ENCODE data around the gene MAPK11. TPM values are rescaled to one million over a fixed set of nuclear protein-coding genes. Genes with fewer than 3 reads are reported as not detected.

MAPK11 gene
- total RNA-seq, 1 experiment from 2014 or later: 5.5 TPM

DNA sequence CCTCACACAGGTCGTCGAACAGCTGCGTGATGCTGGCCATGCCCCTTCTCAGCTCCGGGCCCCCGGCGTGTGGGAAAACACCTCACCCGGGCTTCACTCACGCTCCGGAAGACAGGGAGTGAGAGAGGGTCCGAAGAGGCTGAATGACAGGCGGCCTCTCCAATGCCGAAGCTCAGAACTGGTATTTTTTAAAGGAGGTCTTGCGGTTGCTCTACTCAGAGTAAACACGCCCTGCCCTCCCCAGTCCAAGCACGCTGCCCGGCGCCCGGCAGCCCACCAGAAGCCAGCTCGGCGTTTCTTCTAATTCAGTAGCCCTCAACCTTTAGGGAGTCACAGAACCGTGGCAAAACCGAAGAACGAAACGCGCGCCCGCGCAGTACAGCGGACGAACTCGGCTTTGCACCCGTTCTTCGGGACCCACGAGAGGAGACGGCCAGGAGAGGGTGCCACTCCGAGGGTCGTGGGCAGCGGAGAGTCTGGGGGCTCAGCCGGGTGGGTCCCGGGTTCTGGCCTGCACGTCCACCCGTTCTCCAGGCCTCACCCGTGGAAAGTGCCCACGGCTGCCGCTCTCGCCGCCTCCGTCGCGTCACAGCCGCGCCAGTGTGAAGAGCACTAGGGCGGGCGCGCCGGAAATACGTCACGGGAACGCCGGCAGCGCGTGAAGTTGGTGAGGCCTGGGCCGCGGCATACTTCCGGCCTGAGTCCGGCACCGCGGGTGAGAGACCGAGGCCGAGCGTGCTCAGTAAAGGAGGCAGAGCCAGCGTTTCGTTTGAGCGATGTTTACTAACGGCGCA is 25.6 kb downstream of the MAPK11 start, which contains the start of gene TUBGCP6:
Gene TUBGCP6 (minus strand): TSS at position 604 of the 794 bp plus-strand sequence. CDS start 564 bp downstream, at position 40.
- H3K4me3 ChIP-seq: peak within 1 kb of the TSS; percentile 86
- no peaks in the 10 kb centered on the region for H3K9me3 ChIP-seq (ENCODE audit: insufficient read depth, low read depth)
- no TSS peak for BruUV-seq (replicated peaks)
- 0 out of 2 replicates have a peak, but pooled peaks cover 18% of the 10 kb centered on the region for H3K36me3 ChIP-seq (ENCODE audit: low read depth)
- intact Hi-C loops (cut with micrococcal nuclease; ENCODE audit: unreplicated experiment): loop anchor here (2.0 kb wide), 1 partner anchor 82 kb away; the partner anchor contains the start of gene DENND6B
- H3K4me2 ChIP-seq: peak within 1 kb of the TSS; percentile 93
- peak within 1 kb of the TSS; percentile 97 for H2AFZ ChIP-seq
- peaks cover 37% of the 10 kb centered on the region for H3K4me1 ChIP-seq (replicated peaks; ENCODE audit: insufficient read depth)
- DNase-seq: peak; percentile 91 to 93
- peak within 1 kb of the TSS; percentile 69 for H3K27ac ChIP-seq
- H3K27me3 ChIP-seq (ENCODE audit: insufficient read depth, low read depth): no peaks in the 10 kb centered on the region
- ChIA-PET CTCF (no interaction called here), POLR2A (ENCODE audit: unreplicated experiment) (interaction anchor here (0.7 kb wide), 1 partner anchor 253 kb away, joined by 4 read pairs; no protein-coding TSS in a partner anchor)
- H3K79me2 ChIP-seq (ENCODE audit: low read depth): peaks cover 83% of the 10 kb centered on the region
- peaks cover 73% of the 10 kb centered on the region for H4K20me1 ChIP-seq (ENCODE audit: insufficient read depth)
- peaks cover 48% of the 10 kb centered on the region for H3F3A ChIP-seq (ENCODE audit: insufficient read depth, low read depth)
- H3K9me2 ChIP-seq (ENCODE audit: insufficient read depth): no peaks in the 10 kb centered on the region
- no peak for TF ChIP-seq EZH2 (IDR thresholded peaks at IDR 0.05; ENCODE audit: low read depth)
- TF ChIP-seq, protein P1, sequence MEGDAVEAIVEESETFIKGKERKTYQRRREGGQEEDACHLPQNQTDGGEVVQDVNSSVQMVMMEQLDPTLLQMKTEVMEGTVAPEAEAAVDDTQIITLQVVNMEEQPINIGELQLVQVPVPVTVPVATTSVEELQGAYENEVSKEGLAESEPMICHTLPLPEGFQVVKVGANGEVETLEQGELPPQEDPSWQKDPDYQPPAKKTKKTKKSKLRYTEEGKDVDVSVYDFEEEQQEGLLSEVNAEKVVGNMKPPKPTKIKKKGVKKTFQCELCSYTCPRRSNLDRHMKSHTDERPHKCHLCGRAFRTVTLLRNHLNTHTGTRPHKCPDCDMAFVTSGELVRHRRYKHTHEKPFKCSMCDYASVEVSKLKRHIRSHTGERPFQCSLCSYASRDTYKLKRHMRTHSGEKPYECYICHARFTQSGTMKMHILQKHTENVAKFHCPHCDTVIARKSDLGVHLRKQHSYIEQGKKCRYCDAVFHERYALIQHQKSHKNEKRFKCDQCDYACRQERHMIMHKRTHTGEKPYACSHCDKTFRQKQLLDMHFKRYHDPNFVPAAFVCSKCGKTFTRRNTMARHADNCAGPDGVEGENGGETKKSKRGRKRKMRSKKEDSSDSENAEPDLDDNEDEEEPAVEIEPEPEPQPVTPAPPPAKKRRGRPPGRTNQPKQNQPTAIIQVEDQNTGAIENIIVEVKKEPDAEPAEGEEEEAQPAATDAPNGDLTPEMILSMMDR (conservative IDR thresholded peaks at IDR 0.05): peak; percentile 27; the same call in 1 of the 2 replicates

DNA sequence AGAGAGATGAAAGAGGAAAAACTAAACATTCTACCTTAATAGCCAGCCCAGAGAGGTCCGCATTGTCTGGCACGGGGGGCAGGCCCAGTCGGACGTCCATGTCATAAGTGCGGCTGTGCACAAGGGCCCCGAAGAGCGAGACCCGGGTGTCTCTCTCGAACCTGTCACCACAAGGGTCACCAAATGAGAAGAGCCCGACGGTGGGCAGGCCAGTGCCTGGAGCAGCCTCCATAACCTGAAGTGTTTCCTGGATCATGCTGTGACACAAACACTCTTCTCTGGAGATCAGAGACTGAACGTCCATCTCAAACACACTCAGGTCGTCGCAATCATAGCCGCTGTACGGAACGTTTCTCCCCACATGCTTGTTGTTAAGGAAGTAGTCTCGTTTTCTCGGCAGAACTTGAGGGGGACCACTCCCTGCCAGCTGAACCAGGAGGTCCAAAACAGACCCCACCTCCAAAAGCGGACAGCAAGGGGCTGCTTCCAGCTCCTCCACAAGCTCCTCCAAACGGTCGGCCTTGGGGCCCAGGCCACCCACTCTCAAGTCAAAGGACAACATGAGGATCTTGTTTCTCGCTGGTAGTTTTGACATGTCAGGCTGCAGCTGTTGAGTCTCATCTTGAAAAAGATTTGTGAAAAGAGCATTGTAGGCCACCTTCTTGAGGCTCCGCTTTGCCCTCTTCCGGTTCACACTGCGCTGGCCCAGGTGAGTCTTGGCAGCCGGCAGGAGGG is 26.3 kb downstream of the MAPK11 start:
- peak overlapping the region; percentile 86 for H3K4me3 ChIP-seq
- no peaks in the 10 kb centered on the region for H3K9me3 ChIP-seq (ENCODE audit: insufficient read depth, low read depth)
- peak overlapping the region; percentile 93 for H3K4me2 ChIP-seq
- H3K79me2 ChIP-seq (ENCODE audit: low read depth): peaks cover 86% of the 10 kb centered on the region
- ChIA-PET CTCF (interaction anchor here (0.5 kb wide), 1 partner anchor 96 kb away, joined by 3 read pairs; no protein-coding TSS in a partner anchor), POLR2A (ENCODE audit: unreplicated experiment) (interaction anchor here (0.7 kb wide), 1 partner anchor 254 kb away, joined by 4 read pairs; no protein-coding TSS in a partner anchor)
- H4K20me1 ChIP-seq (ENCODE audit: insufficient read depth): peaks cover 80% of the 10 kb centered on the region
- H3K27ac ChIP-seq: no peak overlapping the region
- H3K9me2 ChIP-seq (ENCODE audit: insufficient read depth): no peaks in the 10 kb centered on the region
- H3K27me3 ChIP-seq (ENCODE audit: insufficient read depth, low read depth): no peaks in the 10 kb centered on the region
- 0 out of 2 replicates have a peak, but pooled peaks cover 18% of the 10 kb centered on the region for H3K36me3 ChIP-seq (ENCODE audit: low read depth)
- no peak for DNase-seq
- intact Hi-C loops (cut with micrococcal nuclease; ENCODE audit: unreplicated experiment): loop anchor here (2.0 kb wide), 1 partner anchor 83 kb away; the partner anchor contains the start of gene DENND6B
- H3F3A ChIP-seq (ENCODE audit: insufficient read depth, low read depth): peaks cover 51% of the 10 kb centered on the region
- BruUV-seq (replicated peaks): TSS peak; percentile 27
- H2AFZ ChIP-seq: peak overlapping the region; percentile 97
- H3K4me1 ChIP-seq (replicated peaks; ENCODE audit: insufficient read depth): peaks cover 33% of the 10 kb centered on the region
- TF ChIP-seq, protein P1 (conservative IDR thresholded peaks at IDR 0.05): no peak; the same call in 1 of the 2 replicates
- no peak for TF ChIP-seq EZH2 (IDR thresholded peaks at IDR 0.05; ENCODE audit: low read depth)

DNA sequence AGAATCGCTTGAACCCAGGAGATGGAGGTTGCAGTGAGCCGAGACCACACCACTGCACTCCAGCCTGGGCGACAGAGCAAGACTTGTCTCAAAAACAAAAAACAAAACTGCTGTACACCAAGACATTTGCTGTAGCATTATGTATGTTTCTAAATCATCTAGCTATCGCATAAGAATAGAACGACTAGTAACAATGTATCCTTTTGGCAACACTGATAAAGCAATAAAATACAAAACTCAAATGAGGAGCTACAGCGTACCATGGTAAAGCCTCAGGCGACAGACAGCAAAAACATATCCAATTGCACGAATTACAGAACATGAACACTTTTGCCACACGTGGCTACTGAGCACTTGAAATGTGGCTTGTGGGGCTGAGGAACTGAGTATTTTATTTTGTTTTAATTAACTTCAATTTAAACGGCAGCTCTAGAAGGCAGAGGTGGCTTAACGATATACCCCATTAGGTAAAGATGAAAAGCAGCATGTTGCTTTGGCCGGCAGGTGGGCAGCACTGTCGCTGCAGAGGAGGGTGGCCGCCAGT is 27.7 kb downstream of the MAPK11 start:
- Histone ChIP-seq H3K9me2 (ENCODE audit: insufficient read depth) (no peaks in the 10 kb centered on the region), H3K4me1 (replicated peaks; ENCODE audit: insufficient read depth) (peaks cover 33% of the 10 kb centered on the region), H2AFZ (no peak overlapping the region), H3K4me2 (peak overlapping the region; percentile 93), H3K4me3 (peak overlapping the region; percentile 86), H3K27me3 (ENCODE audit: insufficient read depth, low read depth) (no peaks in the 10 kb centered on the region), H3K36me3 (ENCODE audit: low read depth) (0 out of 2 replicates have a peak, but pooled peaks cover 12% of the 10 kb centered on the region), H3K79me2 (ENCODE audit: low read depth) (peaks cover 75% of the 10 kb centered on the region), H4K20me1 (ENCODE audit: insufficient read depth) (peaks cover 83% of the 10 kb centered on the region), H3K9me3 (ENCODE audit: insufficient read depth, low read depth) (no peaks in the 10 kb centered on the region), H3F3A (ENCODE audit: insufficient read depth, low read depth) (peaks cover 50% of the 10 kb centered on the region), H3K27ac (no peak overlapping the region)
- TF ChIP-seq, protein P1 (conservative IDR thresholded peaks at IDR 0.05): no peak
- no peak for DNase-seq
- ChIA-PET CTCF (interaction anchor here (0.7 kb wide), 1 partner anchor 48 kb away, joined by 4 read pairs; no protein-coding TSS in a partner anchor), POLR2A (ENCODE audit: unreplicated experiment) (no interaction called here)
- intact Hi-C loops (cut with micrococcal nuclease; ENCODE audit: unreplicated experiment): no loop called here
- no TSS peak for BruUV-seq (replicated peaks)

Measured in PC-9 (cell line).